Measurements from ENCODE around the gene HSPBP1. TPM values are rescaled to one million over a fixed set of nuclear protein-coding genes. Genes with fewer than 3 reads are reported as not detected.

Gene HSPBP1
- total RNA-seq, 1 experiment from 2014 or later: 65.2 TPM

- Mint-ChIP-seq H3K27ac (no peak overlapping the region; the same call in 1 of the 2 replicates), H3K9me3 (no peaks in the 10 kb centered on the region), H3K27me3 (ENCODE audit: low read depth) (no peaks in the 10 kb centered on the region), H3K4me1 (no peaks in the 10 kb centered on the region), H3K4me3 (no peak overlapping the region), H3K36me3 (peaks cover 53% of the 10 kb centered on the region)
- ATAC-seq: no peak
- ChIA-PET POLR2A (no interaction called here), CTCF (no interaction called here)
- DNase-seq (ENCODE audit: low spot score): no peak
- TF ChIP-seq ZMAT4 (CRISPR knock-in tag; IDR thresholded peaks at IDR 0.05) (no peak), FOXJ3 (CRISPR knock-in tag; IDR thresholded peaks at IDR 0.05; ENCODE audit: borderline replicate concordance) (no peak), NR1H2 (CRISPR knock-in tag; IDR thresholded peaks at IDR 0.05) (no peak), ZNF423 (CRISPR knock-in tag; IDR thresholded peaks at IDR 0.05) (no peak), ZNF281 (CRISPR knock-in tag; IDR thresholded peaks at IDR 0.05) (no peak), STAT6 (CRISPR knock-in tag; conservative IDR thresholded peaks at IDR 0.05; ENCODE audit: low read depth) (no peak)
Measured at GRCh38 chr19:55239004-55239403, 40.9 kb downstream of the HSPBP1 start.

- peaks cover 46% of the 10 kb centered on the region for H3K36me3 Mint-ChIP-seq
- H3K27me3 Mint-ChIP-seq (ENCODE audit: low read depth): no peaks in the 10 kb centered on the region
- no peak for ATAC-seq
- no peak for TF ChIP-seq NFATC4 (CRISPR knock-in tag; IDR thresholded peaks at IDR 0.05)
- no peak for TF ChIP-seq AR (CRISPR knock-in tag; IDR thresholded peaks at IDR 0.05)
- no peak for TF ChIP-seq NR1H2 (CRISPR knock-in tag; IDR thresholded peaks at IDR 0.05)
- no peak for TF ChIP-seq ZMAT4 (CRISPR knock-in tag; IDR thresholded peaks at IDR 0.05)
- TF ChIP-seq E2F5 (CRISPR knock-in tag; IDR thresholded peaks at IDR 0.05): no peak
- no peak for TF ChIP-seq NFYB (CRISPR knock-in tag; conservative IDR thresholded peaks at IDR 0.05; ENCODE audit: low read depth)
- no peak for TF ChIP-seq FOXP1 (CRISPR knock-in tag; IDR thresholded peaks at IDR 0.05; ENCODE audit: borderline replicate concordance)
- TF ChIP-seq E2F1 (CRISPR knock-in tag; IDR thresholded peaks at IDR 0.05): no peak
- no peak for TF ChIP-seq JUN (CRISPR knock-in tag; IDR thresholded peaks at IDR 0.05)
- no peak for TF ChIP-seq HMGXB4 (CRISPR knock-in tag; IDR thresholded peaks at IDR 0.05)
- no peak for TF ChIP-seq ERG (CRISPR knock-in tag; IDR thresholded peaks at IDR 0.05)
- no peak for TF ChIP-seq ZNF423 (CRISPR knock-in tag; IDR thresholded peaks at IDR 0.05)
- TF ChIP-seq ZBTB21 (CRISPR knock-in tag; IDR thresholded peaks at IDR 0.05; ENCODE audit: borderline replicate concordance): no peak
- TF ChIP-seq ZNF138 (CRISPR knock-in tag; conservative IDR thresholded peaks at IDR 0.05): no peak
- TF ChIP-seq ETV6 (CRISPR knock-in tag; IDR thresholded peaks at IDR 0.05): no peak
- no peak for TF ChIP-seq IRF2 (CRISPR knock-in tag; IDR thresholded peaks at IDR 0.05; ENCODE audit: borderline replicate concordance, low read depth)
- TF ChIP-seq ZNF232 (CRISPR knock-in tag; IDR thresholded peaks at IDR 0.05): no peak
Measured at GRCh38 chr19:55238030-55238429, 41.9 kb downstream of the HSPBP1 start.

More at GRCh38 chr19:55238030-55238429, 41.9 kb downstream of the HSPBP1 start:
- Mint-ChIP-seq H3K4me3 (no peak overlapping the region), H3K27ac (no peak overlapping the region), H3K9me3 (no peaks in the 10 kb centered on the region), H3K4me1 (no peaks in the 10 kb centered on the region)
- DNase-seq (ENCODE audit: low spot score): no peak
- POLR2A ChIA-PET: no interaction called here
- CTCF ChIA-PET: no interaction called here
